A549 treated with AZD2906 at 1 μM for 4 hours (cell line): Measurements from ENCODE around the gene COL8A1. TPM values are rescaled to one million over a fixed set of nuclear protein-coding genes. Genes with fewer than 3 reads are reported as not detected.

Experiments used
- total RNA-seq: library from RNA; stranded (reverse); fragments of 200-300 nt; extraction: Qiagen RNA extraction; gene quantifications from 5 replicates; pipeline ENCODE4 v1.2.3, GENCODE V29; 2022

Gene COL8A1
- not detected in 5 replicates for total RNA-seq

DNA sequence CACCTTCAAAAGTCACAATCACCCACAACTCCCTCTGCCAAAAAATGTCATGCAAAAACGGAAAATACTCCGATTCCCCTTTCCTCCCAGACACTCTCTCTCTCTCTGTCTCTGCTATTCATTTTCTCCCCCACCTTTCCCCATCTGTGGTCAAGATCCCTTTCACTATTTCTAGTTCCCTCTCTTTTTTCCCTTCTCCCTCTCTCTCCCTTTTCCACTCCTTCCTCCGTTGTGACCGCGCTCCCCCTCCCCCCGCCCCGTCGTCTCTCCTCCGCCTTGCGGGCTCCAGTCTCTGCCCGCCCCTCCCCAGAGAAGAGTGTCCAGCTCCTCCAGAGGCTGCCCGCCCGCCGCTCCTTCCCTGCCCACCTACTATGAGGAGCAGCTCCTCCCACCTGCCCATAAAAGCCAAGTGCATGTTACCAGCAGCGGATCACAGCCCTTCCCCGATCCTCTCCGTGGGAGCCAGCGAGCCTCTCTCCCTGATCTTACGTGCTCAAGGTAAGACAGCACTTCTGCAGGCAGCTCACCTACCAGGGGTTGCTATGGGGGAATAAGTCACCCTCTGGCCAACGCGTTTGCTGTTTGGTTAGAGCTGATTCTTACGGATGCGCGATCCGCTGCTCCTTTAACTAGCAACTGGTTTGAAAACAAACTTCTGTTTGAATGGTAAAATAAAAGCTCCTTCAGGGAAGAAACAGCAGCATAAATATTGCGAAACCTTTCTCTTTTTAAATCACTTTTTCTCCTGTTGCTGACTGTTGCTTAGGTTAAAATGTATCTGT, at the start of gene COL8A1:
Gene COL8A1, plus strand, starts transcription at position 428 of the 782 bp plus-strand sequence. CDS start 152,089 bp downstream, outside the sequence.

DNA sequence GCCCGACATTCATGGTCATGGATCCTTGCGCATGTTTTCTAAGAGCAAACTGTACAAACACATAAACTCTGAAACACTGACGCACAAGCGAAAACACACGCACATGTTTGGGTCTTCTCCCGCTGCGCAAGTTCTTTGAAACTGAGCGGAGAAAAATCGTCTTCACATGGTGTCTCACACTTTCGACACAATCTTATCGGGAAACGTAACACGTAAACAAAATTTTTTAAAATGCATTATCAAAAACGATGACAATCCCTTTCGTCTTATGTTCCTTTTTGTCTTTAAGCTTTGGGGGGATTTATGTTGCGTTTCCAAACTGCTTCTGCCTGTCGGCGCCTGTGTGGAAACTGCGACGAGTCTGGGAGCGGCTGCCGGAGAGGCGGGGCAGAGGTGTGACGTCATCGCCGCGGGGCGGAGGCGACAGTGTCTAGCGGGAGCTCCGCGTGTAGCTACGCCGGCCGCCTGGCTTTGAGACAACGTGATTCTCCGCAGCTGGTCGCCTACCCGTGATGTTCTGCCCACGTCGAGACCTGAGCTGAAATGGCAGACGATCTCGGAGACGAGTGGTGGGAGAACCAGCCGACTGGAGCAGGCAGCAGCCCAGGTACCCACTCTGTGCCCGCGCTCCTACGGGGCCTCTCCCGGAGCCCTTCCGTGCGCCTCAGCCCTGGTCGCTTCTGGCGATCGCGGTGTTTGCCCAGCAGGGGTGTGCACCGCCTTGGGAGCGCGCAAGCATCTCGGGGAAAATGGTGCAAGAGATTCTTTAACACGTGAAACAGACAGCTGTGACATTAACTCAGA, 179.2 kb downstream of the COL8A1 start, which contains the start of gene CMSS1:
Gene CMSS1, plus strand, starts transcription at position 426 of the 804 bp plus-strand sequence.

Other genes starting within 250 kb of the COL8A1 start
- gene CMSS1, start 179.3 kb downstream of the COL8A1 start, total RNA-seq, result 40.0 to 56.7 TPM (median 55.7 TPM) in 5 replicates